ENCODE measurements around the gene NPB. TPM values are rescaled to one million over a fixed set of nuclear protein-coding genes. Genes with fewer than 3 reads are reported as not detected.

The NPB gene
- total RNA-seq, 4 donors from 2014 or later: 0.17 to 0.22 TPM; not detected in 2

DNA sequence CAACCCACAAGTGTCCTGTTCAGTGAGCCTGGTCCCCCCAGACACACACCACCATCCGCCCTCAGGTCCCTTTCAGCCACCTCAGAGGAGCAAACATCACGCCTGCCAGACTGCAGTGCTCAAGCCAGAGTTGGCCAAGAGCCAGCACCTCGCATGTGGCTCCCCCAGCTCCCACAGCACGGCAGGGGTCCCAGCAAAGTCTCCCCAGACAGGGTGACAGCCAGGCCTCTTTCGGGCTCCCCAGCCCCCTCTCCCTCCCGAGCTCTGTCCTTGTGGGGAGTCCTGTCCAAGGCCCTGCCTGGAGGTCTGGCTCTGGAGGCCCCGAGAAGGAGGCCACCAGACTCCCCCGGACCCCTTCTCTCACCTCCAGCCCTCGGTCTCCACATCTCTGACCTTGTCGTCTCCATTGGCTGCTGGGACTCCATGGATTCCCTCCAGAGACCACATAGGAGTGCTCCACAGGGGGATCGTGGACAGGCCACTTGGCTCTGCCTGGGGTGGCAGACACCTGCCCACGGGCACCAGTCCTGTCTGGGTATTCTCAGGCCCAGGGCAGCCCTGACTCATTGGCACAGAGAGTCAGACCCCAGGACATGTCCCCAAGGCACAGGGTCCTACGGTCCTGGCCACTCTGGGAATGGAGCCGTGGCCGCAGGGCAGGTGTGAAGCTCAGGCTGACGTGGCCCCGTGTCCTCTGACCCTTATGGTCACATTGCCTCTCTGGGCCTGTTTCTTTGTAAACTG, 46.8 kb downstream of the NPB start:
- TF ChIP-seq, protein P1, sequence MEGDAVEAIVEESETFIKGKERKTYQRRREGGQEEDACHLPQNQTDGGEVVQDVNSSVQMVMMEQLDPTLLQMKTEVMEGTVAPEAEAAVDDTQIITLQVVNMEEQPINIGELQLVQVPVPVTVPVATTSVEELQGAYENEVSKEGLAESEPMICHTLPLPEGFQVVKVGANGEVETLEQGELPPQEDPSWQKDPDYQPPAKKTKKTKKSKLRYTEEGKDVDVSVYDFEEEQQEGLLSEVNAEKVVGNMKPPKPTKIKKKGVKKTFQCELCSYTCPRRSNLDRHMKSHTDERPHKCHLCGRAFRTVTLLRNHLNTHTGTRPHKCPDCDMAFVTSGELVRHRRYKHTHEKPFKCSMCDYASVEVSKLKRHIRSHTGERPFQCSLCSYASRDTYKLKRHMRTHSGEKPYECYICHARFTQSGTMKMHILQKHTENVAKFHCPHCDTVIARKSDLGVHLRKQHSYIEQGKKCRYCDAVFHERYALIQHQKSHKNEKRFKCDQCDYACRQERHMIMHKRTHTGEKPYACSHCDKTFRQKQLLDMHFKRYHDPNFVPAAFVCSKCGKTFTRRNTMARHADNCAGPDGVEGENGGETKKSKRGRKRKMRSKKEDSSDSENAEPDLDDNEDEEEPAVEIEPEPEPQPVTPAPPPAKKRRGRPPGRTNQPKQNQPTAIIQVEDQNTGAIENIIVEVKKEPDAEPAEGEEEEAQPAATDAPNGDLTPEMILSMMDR (IDR thresholded peaks at IDR 0.05; ENCODE audit: low read depth): no peak

DNA sequence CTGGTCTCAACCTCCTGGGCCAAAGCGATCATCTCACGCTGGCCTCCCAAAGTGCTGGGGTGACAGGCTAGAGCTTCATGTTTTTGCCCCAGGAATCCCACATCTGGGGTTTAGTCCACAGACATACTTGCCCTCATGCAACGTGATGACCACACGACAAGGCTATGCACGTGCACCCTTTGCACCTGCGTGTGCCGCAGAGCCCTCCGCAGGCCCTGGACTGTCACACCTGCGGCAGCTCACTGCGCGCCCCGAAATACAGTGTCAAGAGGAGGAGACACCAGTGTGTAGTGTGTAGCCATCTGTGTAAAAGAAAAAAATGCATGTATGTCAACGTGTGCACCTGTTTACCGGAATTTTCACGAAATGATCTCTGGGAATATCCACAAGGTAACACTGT, 48.5 kb downstream of the NPB start:
- TF ChIP-seq, protein P1 (IDR thresholded peaks at IDR 0.05; ENCODE audit: low read depth): no peak

GRCh38 chr17:81951785-81952684, 50.0 kb downstream of the NPB start:
- TF ChIP-seq, protein P1 (IDR thresholded peaks at IDR 0.05; ENCODE audit: low read depth): no peak

Other genes starting within 250 kb of the NPB start
- 1 to 10 TPM in 1 of 4 donors, not detected in 3; 2.7 TPM for gene PDE6G, start 245.7 kb upstream of the NPB start, total RNA-seq
- 10 to 100 TPM; 12.4 to 47.3 (median 34.1) TPM for gene OXLD1, start 235.6 kb upstream of the NPB start, total RNA-seq
- 10 to 100 TPM in 1 of 4 donors, 1 to 10 TPM in 3; 7.0 to 11.1 (median 8.5) TPM for gene CCDC137, start 235.5 kb upstream of the NPB start, total RNA-seq
- gene ARL16, start 218.4 kb upstream of the NPB start, total RNA-seq: 10 to 100 TPM; 13.2 to 40.3 (median 36.4) TPM
- 10 to 100 TPM; 35.4 to 79.5 (median 60.5) TPM for gene HGS, start 218.2 kb upstream of the NPB start, total RNA-seq
- 10 to 100 TPM; 23.8 to 52.0 (median 29.0) TPM for gene MRPL12, start 198.9 kb upstream of the NPB start, total RNA-seq
- 10 to 100 TPM in 3 of 4 donors, 1 to 10 TPM in 1; 4.9 to 59.5 (median 15.9) TPM for gene SLC25A10, start 190.0 kb upstream of the NPB start, total RNA-seq
- under 1 TPM in 1 of 4 donors, not detected in 3; 0.38 TPM for gene GCGR, start 98.1 kb upstream of the NPB start, total RNA-seq
- gene MCRIP1, start 68.9 kb upstream of the NPB start, total RNA-seq: 10 to 100 TPM; 26.6 to 78.7 (median 54.8) TPM
- not detected for gene PPP1R27, start 67.2 kb upstream of the NPB start, total RNA-seq
- gene P4HB, start 41.7 kb upstream of the NPB start, total RNA-seq: 100 to 1,000 TPM; 289 to 508 (median 447) TPM
- 100 to 1,000 TPM; 116 to 235 (median 167) TPM for gene ARHGDIA, start 30.9 kb upstream of the NPB start, total RNA-seq
- 10 to 100 TPM; 25.4 to 38.8 (median 32.4) TPM for gene ALYREF, start 10.7 kb upstream of the NPB start, total RNA-seq
- 100 to 1,000 TPM in 3 of 4 donors, 10 to 100 TPM in 1; 88.4 to 132 (median 120) TPM for gene ANAPC11, start 10.5 kb upstream of the NPB start, total RNA-seq
- gene PCYT2, start 9.2 kb downstream of the NPB start, total RNA-seq: 100 to 1,000 TPM in 1 of 4 donors, 10 to 100 TPM in 3; 23.8 to 130 (median 39.7) TPM
- gene SIRT7, start 15.9 kb downstream of the NPB start, total RNA-seq: 10 to 100 TPM in 3 of 4 donors, 1 to 10 TPM in 1; 7.5 to 22.0 (median 15.5) TPM
- gene MAFG, start 25.5 kb downstream of the NPB start, total RNA-seq: 10 to 100 TPM in 3 of 4 donors, 1 to 10 TPM in 1; 9.8 to 20.0 (median 15.0) TPM
- 1 to 10 TPM in 2 of 4 donors, under 1 TPM in 2; 0.34 to 3.1 (median 1.5) TPM for gene PYCR1, start 35.1 kb downstream of the NPB start, total RNA-seq
- not detected for gene MYADML2, start 45.0 kb downstream of the NPB start, total RNA-seq
- gene NOTUM, start 58.9 kb downstream of the NPB start, total RNA-seq: not detected
- gene ASPSCR1, start 75.4 kb downstream of the NPB start, total RNA-seq: 10 to 100 TPM in 3 of 4 donors, 1 to 10 TPM in 1; 8.2 to 30.1 (median 18.1) TPM
- 10 to 100 TPM; 46.0 to 74.0 (median 57.5) TPM for gene CENPX, start 120.6 kb downstream of the NPB start, total RNA-seq
- gene LRRC45, start 121.1 kb downstream of the NPB start, total RNA-seq: 10 to 100 TPM in 2 of 4 donors, 1 to 10 TPM in 2; 1.8 to 11.7 (median 7.8) TPM
- 10 to 100 TPM in 3 of 4 donors, 1 to 10 TPM in 1; 5.2 to 28.3 (median 14.6) TPM for gene RAC3, start 129.4 kb downstream of the NPB start, total RNA-seq
- 100 to 1,000 TPM; 157 to 383 (median 255) TPM for gene DCXR, start 135.5 kb downstream of the NPB start, total RNA-seq
- gene RFNG, start 149.6 kb downstream of the NPB start, total RNA-seq: 10 to 100 TPM; 22.5 to 66.9 (median 49.0) TPM
- gene GPS1, start 149.7 kb downstream of the NPB start, total RNA-seq: 100 to 1,000 TPM in 1 of 4 donors, 10 to 100 TPM in 3; 42.7 to 125 (median 71.7) TPM
- 100 to 1,000 TPM in 1 of 4 donors, 10 to 100 TPM in 3; 45.0 to 147 (median 52.3) TPM for gene DUS1L, start 163.6 kb downstream of the NPB start, total RNA-seq
- 1,000 to 10,000 TPM in 1 of 4 donors, 100 to 1,000 TPM in 3; 148 to 4,879 (median 378) TPM for gene FASN, start 196.0 kb downstream of the NPB start, total RNA-seq

Measured in subcutaneous adipose tissue (tissue), 4 donors.